CD4-positive, alpha-beta T cell (primary cell): ENCODE results near the gene ALK. TPM values are rescaled to one million over a fixed set of nuclear protein-coding genes. Genes with fewer than 3 reads are reported as not detected.

Experiments
- ATAC-seq: fragments of 200-7000 bp; cut with Tn5 transposase; one replicate; pipeline ENCODE4 v1.10.0; 2022; ENCODE audit warnings: mild to moderate bottlenecking; ENCODE audit not compliant: poor library complexity
- CTCF ChIA-PET: fragments of 350-600 bp; sonication (Branson Sonifier 250); formaldehyde crosslinking; loops from one replicate; lab custom pipeline; 2021; ENCODE audit warnings: antibody characterized with exemption, inconsistent platforms; lab: Charles Lee
- POLR2A ChIA-PET: fragments of 350-600 bp; sonication (Branson Sonifier 250); formaldehyde crosslinking; loops from one replicate; lab custom pipeline; 2021; ENCODE audit warnings: antibody characterized with exemption, inconsistent platforms; lab: Charles Lee
- DNase-seq, 14 experiments: peaks; one replicate each; pipeline ENCODE4 v3.0.0-alpha.2; 2013 to 2020; ENCODE audit warnings: mixed read lengths in 2 of 14
- H3K27ac ChIP-seq, 2 donors: one replicate each; pipeline versions ENCODE4 v1.5.1 to v1.7.0; 2013; ENCODE audit warnings: low read length in 2 of 2, low read depth in 1 of 2, mild to moderate bottlenecking in 1 of 2
- H3K27me3 ChIP-seq, 2 experiments: 1 replicate in 1 of 2; 2 replicates in 1 of 2; pipeline versions ENCODE4 v1.6.1 to v1.7.0; 2013; ENCODE audit warnings: low read length in 2 of 2, control low read depth in 1 of 2, mild to moderate bottlenecking in 1 of 2, moderate library complexity in 1 of 2; ENCODE audit not compliant: insufficient read depth in 2 of 2, control insufficient read depth in 1 of 2
- H3K36me3 ChIP-seq: one replicate; pipeline ENCODE4 v1.6.1; 2013; ENCODE audit warnings: low read length, control low read depth; ENCODE audit not compliant: insufficient read depth
- H3K4me1 ChIP-seq: one replicate; pipeline ENCODE4 v1.6.1; 2013; ENCODE audit warnings: low read length, control low read depth; ENCODE audit not compliant: insufficient read depth
- H3K4me3 ChIP-seq: one replicate; pipeline ENCODE4 v1.5.1; 2013; ENCODE audit warnings: mild to moderate bottlenecking, low read length, moderate library complexity
- H3K9me3 ChIP-seq, 2 experiments: 1 replicate in 1 of 2; 2 replicates in 1 of 2; pipeline versions ENCODE4 v1.6.1 to v1.7.0; 2013; ENCODE audit warnings: low read length in 2 of 2, mild to moderate bottlenecking in 2 of 2, control low read depth in 1 of 2, moderate library complexity in 1 of 2; ENCODE audit not compliant: control insufficient read depth in 1 of 2, insufficient read depth in 1 of 2
- H3K27ac Mint-ChIP-seq: one replicate; pipeline ENCODE4 v1.8.0; 2020; ENCODE audit warnings: mixed read lengths
- H3K27me3 Mint-ChIP-seq: one replicate; pipeline ENCODE4 v1.8.0; 2021; ENCODE audit warnings: mixed read lengths
- H3K36me3 Mint-ChIP-seq: one replicate; pipeline ENCODE4 v1.8.0; 2021; ENCODE audit warnings: low read depth, mixed read lengths
- H3K4me1 Mint-ChIP-seq: one replicate; pipeline ENCODE4 v1.8.0; 2021; ENCODE audit warnings: low read depth, mixed read lengths
- H3K4me3 Mint-ChIP-seq: one replicate; pipeline ENCODE4 v1.8.0; 2020; ENCODE audit warnings: mild to moderate bottlenecking, mixed read lengths
- H3K9me3 Mint-ChIP-seq: one replicate; pipeline ENCODE4 v1.8.0; 2020; ENCODE audit warnings: mixed read lengths
- intact Hi-C, 2 experiments: fragments of 100-400 bp; cut with DNase I in 1 of 2; cut with micrococcal nuclease in 1 of 2; formaldehyde crosslinking; loops; one replicate each; pipeline versions ENCODE4 v1.15.1 to v1.9.0; 2023 to 2025; cut with DNase I, micrococcal nuclease
- total RNA-seq, 174 experiments: library from RNA in 2 of 174; stranded (reverse) in 2 of 174; gene quantifications; one replicate each; pipeline ENCODE4 v1.2.3 and lab custom pipeline; 2021 to 2026
- TF ChIP-seq, protein P1 (sequence below): fragments of 200-600 bp; IDR thresholded peaks from one replicate; pipeline ENCODE4 v1.8.0; 2022; ENCODE audit warnings: antibody characterized with exemption, mild to moderate bottlenecking

Gene ALK
- total RNA-seq, 2 experiments from 2014 or later = not detected

DNA sequence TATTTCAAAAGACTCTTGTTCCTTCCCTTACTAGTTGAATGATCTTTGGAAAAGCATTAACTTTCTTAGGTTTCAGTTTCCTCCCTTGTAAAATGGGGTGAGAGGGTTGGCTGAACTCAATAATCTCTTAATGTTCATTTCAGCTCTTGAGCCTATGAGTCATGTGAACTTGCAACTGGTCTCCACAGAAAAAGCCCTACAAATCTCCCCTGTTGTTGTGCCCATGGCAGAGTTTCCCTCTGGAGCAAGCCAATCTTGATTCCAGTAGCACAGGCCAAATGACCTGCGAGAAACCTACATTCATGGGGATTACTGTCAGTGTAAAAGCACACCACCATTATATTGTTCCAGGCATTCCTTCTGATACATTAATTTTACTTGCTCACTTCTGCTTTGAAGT is 388.9 kb downstream of the ALK start:
- no peaks in the 10 kb centered on the region for H3K36me3 Mint-ChIP-seq
- no peak for ATAC-seq

DNA sequence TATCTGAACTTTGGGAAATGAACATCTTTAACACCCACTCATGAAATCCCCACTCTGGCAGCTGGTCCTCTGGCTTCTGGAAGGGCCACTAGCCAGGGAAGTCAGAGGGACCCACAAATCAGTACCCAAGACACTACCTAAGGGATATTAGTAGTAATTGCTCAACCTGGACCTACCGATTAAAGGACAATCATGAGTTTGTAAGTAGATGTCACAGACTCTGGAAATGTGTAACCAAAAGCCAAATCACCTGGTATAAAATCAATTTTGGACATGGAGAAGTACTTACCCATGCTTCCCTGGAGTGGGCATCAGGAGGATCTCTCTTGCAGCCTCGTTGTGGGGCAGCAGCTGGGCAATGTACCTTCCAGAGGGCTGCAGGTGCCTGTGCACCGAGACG is 389.8 kb downstream of the ALK start:
- Histone ChIP-seq H3K4me1 (no peaks in the 10 kb centered on the region), H3K36me3 (no peaks in the 10 kb centered on the region), H3K27ac (no peak overlapping the region), H3K27me3 (peaks cover 0 to 9% of the 10 kb centered on the region in 2 experiments), H3K9me3 (no peaks in the 10 kb centered on the region), H3K4me3 (no peak overlapping the region)
- no peak overlapping the region for H3K4me3 Mint-ChIP-seq
- TF ChIP-seq, protein P1, sequence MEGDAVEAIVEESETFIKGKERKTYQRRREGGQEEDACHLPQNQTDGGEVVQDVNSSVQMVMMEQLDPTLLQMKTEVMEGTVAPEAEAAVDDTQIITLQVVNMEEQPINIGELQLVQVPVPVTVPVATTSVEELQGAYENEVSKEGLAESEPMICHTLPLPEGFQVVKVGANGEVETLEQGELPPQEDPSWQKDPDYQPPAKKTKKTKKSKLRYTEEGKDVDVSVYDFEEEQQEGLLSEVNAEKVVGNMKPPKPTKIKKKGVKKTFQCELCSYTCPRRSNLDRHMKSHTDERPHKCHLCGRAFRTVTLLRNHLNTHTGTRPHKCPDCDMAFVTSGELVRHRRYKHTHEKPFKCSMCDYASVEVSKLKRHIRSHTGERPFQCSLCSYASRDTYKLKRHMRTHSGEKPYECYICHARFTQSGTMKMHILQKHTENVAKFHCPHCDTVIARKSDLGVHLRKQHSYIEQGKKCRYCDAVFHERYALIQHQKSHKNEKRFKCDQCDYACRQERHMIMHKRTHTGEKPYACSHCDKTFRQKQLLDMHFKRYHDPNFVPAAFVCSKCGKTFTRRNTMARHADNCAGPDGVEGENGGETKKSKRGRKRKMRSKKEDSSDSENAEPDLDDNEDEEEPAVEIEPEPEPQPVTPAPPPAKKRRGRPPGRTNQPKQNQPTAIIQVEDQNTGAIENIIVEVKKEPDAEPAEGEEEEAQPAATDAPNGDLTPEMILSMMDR = no peak
- H3K9me3 Mint-ChIP-seq = no peaks in the 10 kb centered on the region
- H3K36me3 Mint-ChIP-seq = no peaks in the 10 kb centered on the region
- ChIA-PET POLR2A (no interaction called here), CTCF (no interaction called here)
- no peak overlapping the region for H3K27ac Mint-ChIP-seq
- DNase-seq (no peak), ATAC-seq (no peak)
- H3K27me3 Mint-ChIP-seq = peaks cover 44% of the 10 kb centered on the region
- intact Hi-C loops = no loop called here
- H3K4me1 Mint-ChIP-seq = no peaks in the 10 kb centered on the region

More for the DNA sequence above, 388.9 kb downstream of the ALK start:
- TF ChIP-seq, protein P1 = no peak
- CTCF ChIA-PET = no interaction called here
- no peaks in the 10 kb centered on the region for H3K9me3 Mint-ChIP-seq
- H3K36me3 ChIP-seq = no peaks in the 10 kb centered on the region
- H3K4me3 ChIP-seq = no peak overlapping the region
- peaks cover 0 to 4% of the 10 kb centered on the region in 2 experiments for H3K9me3 ChIP-seq
- peaks cover 0 to 11% of the 10 kb centered on the region in 2 experiments for H3K27me3 ChIP-seq
- POLR2A ChIA-PET = no interaction called here
- H3K27me3 Mint-ChIP-seq = peaks cover 44% of the 10 kb centered on the region
- no peak overlapping the region for H3K4me3 Mint-ChIP-seq
- H3K27ac ChIP-seq = no peak overlapping the region
- H3K4me1 ChIP-seq = no peaks in the 10 kb centered on the region
- H3K4me1 Mint-ChIP-seq = no peaks in the 10 kb centered on the region
- DNase-seq = no peak
- no peak overlapping the region for H3K27ac Mint-ChIP-seq
- intact Hi-C loops = no loop called here

DNA sequence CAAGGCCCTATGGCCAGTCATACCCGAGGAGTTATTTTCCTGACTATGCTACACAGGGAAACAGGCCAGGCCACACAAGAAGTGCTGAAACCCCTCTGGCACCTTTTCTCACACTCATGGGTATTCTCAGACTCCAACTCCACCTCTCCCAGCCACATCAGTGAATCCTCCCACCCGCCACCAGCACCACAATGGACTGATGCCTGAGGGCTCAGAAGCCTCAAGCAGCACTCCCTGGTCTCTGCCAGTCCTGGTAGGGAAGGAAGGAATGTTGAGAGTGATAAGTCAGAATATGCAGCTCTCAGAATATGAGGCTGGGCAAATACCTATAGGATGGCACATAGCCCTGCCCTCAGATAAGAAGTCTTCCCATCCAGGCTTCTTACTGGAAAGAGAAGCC is 391.1 kb downstream of the ALK start:
- no peaks in the 10 kb centered on the region for H3K4me1 Mint-ChIP-seq
- Histone ChIP-seq H3K4me1 (no peaks in the 10 kb centered on the region), H3K9me3 (no peaks in the 10 kb centered on the region), H3K4me3 (no peak overlapping the region), H3K36me3 (no peaks in the 10 kb centered on the region), H3K27me3 (peaks cover 0 to 9% of the 10 kb centered on the region in 2 experiments), H3K27ac (no peak overlapping the region)
- H3K36me3 Mint-ChIP-seq = no peaks in the 10 kb centered on the region
- ATAC-seq (no peak), DNase-seq (no peak)
- ChIA-PET POLR2A (no interaction called here), CTCF (no interaction called here)
- no peak overlapping the region for H3K4me3 Mint-ChIP-seq
- no peak overlapping the region for H3K27ac Mint-ChIP-seq
- no peaks in the 10 kb centered on the region for H3K9me3 Mint-ChIP-seq
- H3K27me3 Mint-ChIP-seq = peaks cover 48% of the 10 kb centered on the region
- intact Hi-C loops = no loop called here
- TF ChIP-seq, protein P1 = no peak
